Mesenchymal stem cell (in vitro differentiated cells and primary cell): ENCODE data around the gene C1QTNF5.

Experiments
- DNase-seq: peaks from one replicate; pipeline ENCODE4 v3.0.0-alpha.2; 2013
- H2AFZ ChIP-seq: one replicate; pipeline ENCODE4 v1.6.1; 2013; ENCODE audit warnings: low read depth, mild to moderate bottlenecking, control low read depth, inconsistent platforms, low read length, moderate library complexity
- H2AK5ac ChIP-seq: 2 replicates; pipeline ENCODE4 v1.6.1; 2013; ENCODE audit warnings: low read length, moderate library complexity, mild to moderate bottlenecking, inconsistent platforms; ENCODE audit not compliant: severe bottlenecking
- H2BK120ac ChIP-seq: one replicate; pipeline ENCODE4 v1.6.1; 2013; ENCODE audit warnings: low read depth, mild to moderate bottlenecking, inconsistent platforms, low read length, moderate library complexity
- H2BK12ac ChIP-seq, 2 experiments: one replicate each; pipeline ENCODE4 v1.6.1; 2013; ENCODE audit warnings: inconsistent platforms in 2 of 2, low read length in 2 of 2, mild to moderate bottlenecking in 2 of 2, moderate library complexity in 2 of 2, control low read depth in 1 of 2
- H2BK15ac ChIP-seq: one replicate; pipeline ENCODE4 v1.6.1; 2013; ENCODE audit warnings: mild to moderate bottlenecking, low read depth, inconsistent platforms; ENCODE audit not compliant: poor library complexity, severe bottlenecking
- H2BK5ac ChIP-seq: 2 replicates; pipeline ENCODE4 v1.6.1; 2013; ENCODE audit warnings: low read depth, mild to moderate bottlenecking, low read length, control low read depth, inconsistent platforms; ENCODE audit not compliant: poor library complexity, severe bottlenecking
- H3K14ac ChIP-seq, 2 experiments: one replicate each; pipeline ENCODE4 v1.6.1; 2013; ENCODE audit warnings: inconsistent platforms in 2 of 2, low read length in 2 of 2, control low read depth in 1 of 2, mild to moderate bottlenecking in 1 of 2, moderate library complexity in 1 of 2
- H3K18ac ChIP-seq, 2 experiments: one replicate each; pipeline ENCODE4 v1.6.1; 2013; ENCODE audit warnings: inconsistent platforms in 2 of 2, low read length in 2 of 2, control low read depth in 1 of 2, low read depth in 1 of 2, mild to moderate bottlenecking in 1 of 2
- H3K23ac ChIP-seq, 2 experiments: one replicate each; pipeline ENCODE4 v1.6.1; 2013; ENCODE audit warnings: inconsistent platforms in 2 of 2, low read length in 2 of 2, mild to moderate bottlenecking in 2 of 2, moderate library complexity in 2 of 2, control low read depth in 1 of 2
- H3K27ac ChIP-seq: 2 replicates; pipeline ENCODE4 v1.5.1; 2013; ENCODE audit warnings: mild to moderate bottlenecking, moderate library complexity, low read length, control low read depth, inconsistent platforms; ENCODE audit not compliant: poor library complexity, severe bottlenecking
- H3K27me3 ChIP-seq, 2 experiments: 2 replicates each; pipeline versions ENCODE4 v1.6.1 to v1.7.0; 2013; ENCODE audit warnings: low read length in 2 of 2, mild to moderate bottlenecking in 2 of 2, moderate library complexity in 2 of 2, control low read depth in 1 of 2, inconsistent platforms in 1 of 2; ENCODE audit not compliant: control insufficient read depth in 1 of 2, insufficient read depth in 1 of 2
- H3K36me3 ChIP-seq, 2 experiments: 2 replicates each; pipeline versions ENCODE4 v1.6.1 to v1.7.0; 2013; ENCODE audit warnings: low read length in 2 of 2, control low read depth in 1 of 2, inconsistent platforms in 1 of 2, low read depth in 1 of 2, mild to moderate bottlenecking in 1 of 2; ENCODE audit not compliant: insufficient read depth in 2 of 2, control insufficient read depth in 1 of 2
- H3K4ac ChIP-seq, 2 experiments: one replicate each; pipeline ENCODE4 v1.6.1; 2013; ENCODE audit warnings: inconsistent platforms in 2 of 2, low read length in 2 of 2, mild to moderate bottlenecking in 2 of 2, moderate library complexity in 2 of 2, control low read depth in 1 of 2, low read depth in 1 of 2
- H3K4me1 ChIP-seq: 2 replicates; pipeline ENCODE4 v1.6.1; 2013; ENCODE audit warnings: low read depth, low read length, control low read depth; ENCODE audit not compliant: control insufficient read depth, insufficient read depth
- H3K4me2 ChIP-seq: 2 replicates; pipeline ENCODE4 v1.6.1; 2013; ENCODE audit warnings: low read length, mild to moderate bottlenecking, inconsistent platforms; ENCODE audit not compliant: poor library complexity, severe bottlenecking
- H3K4me3 ChIP-seq, 2 experiments: 2 replicates each; pipeline versions ENCODE4 v1.5.1 to v1.7.0; 2013; ENCODE audit warnings: low read length in 2 of 2, mild to moderate bottlenecking in 2 of 2, control low read depth in 1 of 2, low read depth in 1 of 2; ENCODE audit not compliant: insufficient read depth in 1 of 2
- H3K79me1 ChIP-seq: replicated peaks from 2 replicates; pipeline ENCODE4 v1.6.1; 2013; ENCODE audit warnings: mild to moderate bottlenecking, control low read depth, low read length, inconsistent platforms; ENCODE audit not compliant: poor library complexity, severe bottlenecking
- H3K9ac ChIP-seq: 2 replicates; pipeline ENCODE4 v1.7.0; 2013; ENCODE audit warnings: mild to moderate bottlenecking, low read length, moderate library complexity
- H3K9me3 ChIP-seq: 2 replicates; pipeline ENCODE4 v1.7.0; 2013; ENCODE audit warnings: mild to moderate bottlenecking, low read length; ENCODE audit not compliant: control insufficient read depth
- H4K8ac ChIP-seq: one replicate; pipeline ENCODE4 v1.6.1; 2013; ENCODE audit warnings: inconsistent platforms, mild to moderate bottlenecking, low read length, moderate library complexity
- H4K91ac ChIP-seq: one replicate; pipeline ENCODE4 v1.6.1; 2013; ENCODE audit warnings: mild to moderate bottlenecking, low read length, inconsistent platforms
- WGBS: methylation state at CpG from one replicate; pipeline ENCODE4 v1.1.7; 2013; ENCODE audit warnings: mixed read lengths; 5-methylcytosine and 5-hydroxymethylcytosine counted together

C1QTNF5 gene

GRCh38 chr11:119344291-119345010 lies 3.8 kb upstream of the C1QTNF5 start:
- Histone ChIP-seq H2BK12ac (no peak overlapping the region), H3K4ac (no peak overlapping the region), H3K4me2 (no peak overlapping the region), H4K91ac (peak overlapping the region; percentile 13), H3K79me1 (no peaks in the 10 kb centered on the region), H2AK5ac (no peak overlapping the region), H3K4me1 (peaks cover 13% of the 10 kb centered on the region), H2BK15ac (no peak overlapping the region), H3K4me3 (peak overlapping the region in 1 of 2 experiments; percentile 29), H4K8ac (no peak overlapping the region), H3K14ac (no peak overlapping the region), H3K18ac (no peak overlapping the region), H3K23ac (no peak overlapping the region), H3K27me3 (peaks cover 18 to 78% of the 10 kb centered on the region in 2 experiments), H3K27ac (no peak overlapping the region), H3K9me3 (no peaks in the 10 kb centered on the region), H2BK120ac (no peak overlapping the region), H2BK5ac (no peak overlapping the region), H2AFZ (no peak overlapping the region), H3K36me3 (no peaks in the 10 kb centered on the region), H3K9ac (no peak overlapping the region)
- no peak for DNase-seq
- WGBS: 88% methylated on average over 14 of the region's 14 CpGs

- Histone ChIP-seq H3K9me3 (no peaks in the 10 kb centered on the region), H2BK5ac (no peak overlapping the region), H4K91ac (no peak overlapping the region), H3K4me1 (peaks cover 16% of the 10 kb centered on the region), H3K27me3 (peaks cover 18 to 85% of the 10 kb centered on the region in 2 experiments), H3K4me3 (no peak overlapping the region), H3K36me3 (no peaks in the 10 kb centered on the region), H3K27ac (no peak overlapping the region), H3K79me1 (no peaks in the 10 kb centered on the region), H4K8ac (no peak overlapping the region), H2BK12ac (no peak overlapping the region), H3K14ac (no peak overlapping the region), H3K23ac (no peak overlapping the region), H3K4me2 (no peak overlapping the region), H3K4ac (no peak overlapping the region), H2AFZ (no peak overlapping the region), H3K18ac (no peak overlapping the region), H2BK15ac (no peak overlapping the region), H2BK120ac (no peak overlapping the region), H3K9ac (no peak overlapping the region), H2AK5ac (no peak overlapping the region)
- 85% methylated on average over 7 of the region's 7 CpGs for WGBS
- DNase-seq: no peak
These were observed 3.0 kb upstream of the C1QTNF5 start for GRCh38 chr11:119343726-119344125.

GRCh38 chr11:119342362-119343130 lies 1.9 kb upstream of the C1QTNF5 start:
- Histone ChIP-seq H2BK5ac (no peak overlapping the region), H3K36me3 (no peaks in the 10 kb centered on the region), H3K18ac (no peak overlapping the region), H3K79me1 (peaks cover 4% of the 10 kb centered on the region), H2BK15ac (peak overlapping the region; percentile 20), H3K27ac (no peak overlapping the region), H4K91ac (no peak overlapping the region), H2AK5ac (no peak overlapping the region), H3K27me3 (peaks cover 18 to 83% of the 10 kb centered on the region in 2 experiments), H2AFZ (no peak overlapping the region), H2BK120ac (no peak overlapping the region), H4K8ac (no peak overlapping the region), H3K4me3 (no peak overlapping the region), H3K4ac (no peak overlapping the region), H3K14ac (peak overlapping the region in 1 of 2 experiments; percentile 36), H3K9ac (no peak overlapping the region), H3K9me3 (no peaks in the 10 kb centered on the region), H3K4me1 (peaks cover 25% of the 10 kb centered on the region), H3K4me2 (no peak overlapping the region), H2BK12ac (no peak overlapping the region), H3K23ac (no peak overlapping the region)
- WGBS: 69% methylated on average over 10 of the region's 10 CpGs
- DNase-seq: no peak

GRCh38 chr11:119342023-119342300 lies 1.3 kb upstream of the C1QTNF5 start:
- no peak overlapping the region for H3K4me2 ChIP-seq
- H3K9me3 ChIP-seq: no peaks in the 10 kb centered on the region
- peak overlapping the region; percentile 47 for H4K8ac ChIP-seq
- no peak overlapping the region for H2BK12ac ChIP-seq
- no peak overlapping the region for H2AFZ ChIP-seq
- H3K4me3 ChIP-seq: no peak overlapping the region
- H3K4me1 ChIP-seq: peaks cover 27% of the 10 kb centered on the region
- H2BK15ac ChIP-seq: peak overlapping the region; percentile 20
- no peak for DNase-seq
- no peak overlapping the region for H3K27ac ChIP-seq
- no peak overlapping the region for H2AK5ac ChIP-seq
- peaks cover 18 to 77% of the 10 kb centered on the region in 2 experiments for H3K27me3 ChIP-seq
- H3K23ac ChIP-seq: no peak overlapping the region
- no peak overlapping the region for H3K9ac ChIP-seq
- H3K18ac ChIP-seq: no peak overlapping the region
- no peak overlapping the region for H4K91ac ChIP-seq
- H2BK5ac ChIP-seq: no peak overlapping the region
- 96% methylated on average over 7 of the region's 7 CpGs for WGBS
- peaks cover 8% of the 10 kb centered on the region for H3K79me1 ChIP-seq
- H3K36me3 ChIP-seq: peaks cover 4% of the 10 kb centered on the region in 2 experiments
- H3K14ac ChIP-seq: no peak overlapping the region
- no peak overlapping the region for H2BK120ac ChIP-seq
- H3K4ac ChIP-seq: no peak overlapping the region
